ENCODE data around the gene ITGB4.

GRCh38 chr17:75765981-75766380 is 44.7 kb downstream of the ITGB4 start:
- TF ChIP-seq CTCF (IDR thresholded peaks at IDR 0.05; ENCODE audit: extremely low read depth in 1 of 2, insufficient read depth in 1 of 2, low read depth in 1 of 2, low read length in 2 of 2) (no peak), POLR2A (IDR thresholded peaks at IDR 0.05; ENCODE audit: low read depth, low read length) (no peak), MYC (IDR thresholded peaks at IDR 0.05; ENCODE audit: low read depth, low read length) (no peak), POLR2AphosphoS5 (IDR thresholded peaks at IDR 0.05; ENCODE audit: insufficient read depth, low read depth, low read length) (no peak)
